Measurements from ENCODE around the gene ARHGAP30.

The ARHGAP30 gene

DNA sequence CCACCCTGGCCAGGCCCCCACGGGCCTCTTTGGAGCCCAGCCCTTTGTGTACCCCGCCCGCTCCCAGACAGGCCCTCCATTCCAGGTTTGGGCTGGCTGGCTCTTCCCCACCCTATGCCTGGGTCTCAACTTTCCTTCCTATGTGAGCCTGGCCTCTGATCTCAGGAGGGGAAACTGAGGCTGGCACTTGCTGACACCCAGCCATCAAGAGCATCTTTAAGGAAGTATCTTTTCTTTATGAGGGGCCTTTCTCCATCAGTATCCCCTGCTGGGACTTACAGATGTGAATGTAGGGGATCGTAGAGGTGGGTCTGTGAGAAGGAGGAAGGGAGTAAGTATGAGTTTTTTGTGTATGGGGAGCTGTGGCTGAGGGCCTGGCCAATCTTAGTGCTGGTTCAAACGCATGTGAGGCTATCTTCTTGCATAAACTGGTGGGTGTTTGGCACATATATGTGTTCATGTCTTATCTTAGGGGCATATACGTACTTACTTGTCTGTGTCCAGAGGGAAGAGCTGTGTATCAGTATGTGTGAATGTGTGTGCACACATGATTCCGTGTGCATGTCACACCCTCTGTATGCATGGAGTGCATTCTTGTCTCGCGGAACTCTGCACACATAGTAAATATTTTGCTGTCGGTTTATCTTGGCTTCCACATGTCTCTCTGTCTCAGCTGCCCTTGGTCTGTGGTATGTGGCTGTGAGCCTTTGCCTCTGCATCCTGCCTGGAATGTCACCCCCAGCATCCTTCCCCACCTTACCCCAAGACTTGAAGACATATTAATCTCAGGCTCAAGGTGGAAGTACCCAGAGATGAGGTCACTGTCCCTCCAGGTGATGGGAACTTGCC is 14.3 kb upstream of the ARHGAP30 start:
- TF ChIP-seq, protein P1, sequence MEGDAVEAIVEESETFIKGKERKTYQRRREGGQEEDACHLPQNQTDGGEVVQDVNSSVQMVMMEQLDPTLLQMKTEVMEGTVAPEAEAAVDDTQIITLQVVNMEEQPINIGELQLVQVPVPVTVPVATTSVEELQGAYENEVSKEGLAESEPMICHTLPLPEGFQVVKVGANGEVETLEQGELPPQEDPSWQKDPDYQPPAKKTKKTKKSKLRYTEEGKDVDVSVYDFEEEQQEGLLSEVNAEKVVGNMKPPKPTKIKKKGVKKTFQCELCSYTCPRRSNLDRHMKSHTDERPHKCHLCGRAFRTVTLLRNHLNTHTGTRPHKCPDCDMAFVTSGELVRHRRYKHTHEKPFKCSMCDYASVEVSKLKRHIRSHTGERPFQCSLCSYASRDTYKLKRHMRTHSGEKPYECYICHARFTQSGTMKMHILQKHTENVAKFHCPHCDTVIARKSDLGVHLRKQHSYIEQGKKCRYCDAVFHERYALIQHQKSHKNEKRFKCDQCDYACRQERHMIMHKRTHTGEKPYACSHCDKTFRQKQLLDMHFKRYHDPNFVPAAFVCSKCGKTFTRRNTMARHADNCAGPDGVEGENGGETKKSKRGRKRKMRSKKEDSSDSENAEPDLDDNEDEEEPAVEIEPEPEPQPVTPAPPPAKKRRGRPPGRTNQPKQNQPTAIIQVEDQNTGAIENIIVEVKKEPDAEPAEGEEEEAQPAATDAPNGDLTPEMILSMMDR (conservative IDR thresholded peaks at IDR 0.05; ENCODE audit: low read depth, low read length): no peak
- no peak for DNase-seq (ENCODE audit: low read depth)
- H3K4me3 ChIP-seq (ENCODE audit: low read length): no peak overlapping the region

- TF ChIP-seq, protein P1 (conservative IDR thresholded peaks at IDR 0.05; ENCODE audit: low read depth, low read length): no peak
- peak; percentile 90 for DNase-seq (ENCODE audit: low read depth)
- H3K4me3 ChIP-seq (ENCODE audit: low read length): no peak overlapping the region
Observed at GRCh38 chr1:161082996-161083747, 13.5 kb upstream of the ARHGAP30 start.

GRCh38 chr1:161082483-161082882 is 12.8 kb upstream of the ARHGAP30 start:
- H3K4me3 ChIP-seq (ENCODE audit: low read length): no peak overlapping the region
- TF ChIP-seq, protein P1 (conservative IDR thresholded peaks at IDR 0.05; ENCODE audit: low read depth, low read length): no peak
- no peak for DNase-seq (ENCODE audit: low read depth)

DNA sequence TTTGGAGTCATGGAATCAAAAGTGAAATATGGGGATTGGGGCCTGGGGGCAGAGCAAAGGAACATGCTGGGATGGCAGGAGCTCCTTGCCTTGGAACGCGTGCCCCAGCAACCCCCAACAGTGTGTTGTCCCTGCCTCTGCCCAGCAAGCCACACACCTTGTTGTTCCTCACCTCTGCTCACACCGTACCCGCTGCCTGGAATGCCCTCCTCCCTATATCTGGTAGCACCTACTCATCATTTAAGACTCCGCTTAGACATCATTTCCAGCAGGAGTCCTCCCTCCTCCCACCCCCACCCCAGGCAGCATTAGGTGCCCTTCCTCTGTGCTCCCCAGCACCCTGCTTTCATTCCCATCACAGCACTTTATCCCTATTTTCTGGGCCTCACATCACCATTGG is 11.8 kb upstream of the ARHGAP30 start:
- TF ChIP-seq, protein P1 (conservative IDR thresholded peaks at IDR 0.05; ENCODE audit: low read depth, low read length): no peak
- DNase-seq (ENCODE audit: low read depth): no peak
- no peak overlapping the region for H3K4me3 ChIP-seq (ENCODE audit: low read length)

DNA sequence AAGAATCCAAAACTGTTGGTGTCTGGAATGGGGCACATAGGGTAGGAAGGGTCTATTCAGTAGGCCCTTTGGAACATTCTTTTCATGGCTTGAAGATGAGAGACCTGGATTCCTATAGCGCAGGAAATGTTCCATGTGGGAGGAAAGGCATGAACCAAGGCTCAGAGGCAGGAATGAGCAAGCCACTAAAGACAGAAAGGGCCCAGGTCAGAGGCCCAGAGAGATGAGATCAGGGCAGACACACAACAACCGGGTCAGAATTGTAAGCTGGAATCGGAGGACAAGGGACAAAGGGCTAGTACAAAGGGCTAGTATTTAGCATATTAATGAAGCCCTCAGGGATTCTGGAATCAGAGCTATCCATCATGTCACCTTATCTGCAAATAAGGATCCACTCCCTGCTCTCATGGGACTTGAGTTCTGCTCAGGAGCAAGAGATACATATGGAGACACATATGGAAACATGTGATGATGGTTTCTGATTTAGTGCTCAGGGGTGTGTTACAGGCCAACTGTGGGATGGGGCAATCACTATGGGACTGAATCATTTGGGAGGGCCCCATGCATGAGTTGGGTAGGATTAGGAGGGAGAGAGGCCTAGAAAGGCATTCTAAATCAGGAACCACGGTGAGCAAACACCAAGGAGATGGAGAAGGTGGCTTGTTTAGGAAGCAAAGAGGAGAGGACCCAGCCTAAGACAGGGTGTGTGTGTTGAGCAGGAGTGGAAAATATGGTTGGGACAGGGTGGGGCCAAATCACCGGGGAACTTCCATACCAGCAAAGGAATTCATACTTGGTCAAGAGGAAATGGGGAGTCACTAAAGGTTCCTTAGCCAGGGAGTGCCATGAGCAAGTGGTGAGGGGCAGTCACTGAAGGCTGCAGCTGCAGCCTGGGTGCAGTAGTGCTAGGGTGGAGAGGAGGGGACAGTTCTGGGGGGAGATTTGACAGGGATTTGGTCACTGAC is 11.0 kb upstream of the ARHGAP30 start:
- DNase-seq (ENCODE audit: low read depth): no peak
- TF ChIP-seq, protein P1 (conservative IDR thresholded peaks at IDR 0.05; ENCODE audit: low read depth, low read length): no peak
- H3K4me3 ChIP-seq (ENCODE audit: low read length): no peak overlapping the region

GRCh38 chr1:161079436-161080110 is 9.9 kb upstream of the ARHGAP30 start:
- TF ChIP-seq, protein P1 (conservative IDR thresholded peaks at IDR 0.05; ENCODE audit: low read depth, low read length): no peak
- no peak overlapping the region for H3K4me3 ChIP-seq (ENCODE audit: low read length)
- DNase-seq (ENCODE audit: low read depth): no peak

Measured in retinal pigment epithelial cell (primary cell).